ENCODE results near the gene SUMO2.

SUMO2 gene

DNA sequence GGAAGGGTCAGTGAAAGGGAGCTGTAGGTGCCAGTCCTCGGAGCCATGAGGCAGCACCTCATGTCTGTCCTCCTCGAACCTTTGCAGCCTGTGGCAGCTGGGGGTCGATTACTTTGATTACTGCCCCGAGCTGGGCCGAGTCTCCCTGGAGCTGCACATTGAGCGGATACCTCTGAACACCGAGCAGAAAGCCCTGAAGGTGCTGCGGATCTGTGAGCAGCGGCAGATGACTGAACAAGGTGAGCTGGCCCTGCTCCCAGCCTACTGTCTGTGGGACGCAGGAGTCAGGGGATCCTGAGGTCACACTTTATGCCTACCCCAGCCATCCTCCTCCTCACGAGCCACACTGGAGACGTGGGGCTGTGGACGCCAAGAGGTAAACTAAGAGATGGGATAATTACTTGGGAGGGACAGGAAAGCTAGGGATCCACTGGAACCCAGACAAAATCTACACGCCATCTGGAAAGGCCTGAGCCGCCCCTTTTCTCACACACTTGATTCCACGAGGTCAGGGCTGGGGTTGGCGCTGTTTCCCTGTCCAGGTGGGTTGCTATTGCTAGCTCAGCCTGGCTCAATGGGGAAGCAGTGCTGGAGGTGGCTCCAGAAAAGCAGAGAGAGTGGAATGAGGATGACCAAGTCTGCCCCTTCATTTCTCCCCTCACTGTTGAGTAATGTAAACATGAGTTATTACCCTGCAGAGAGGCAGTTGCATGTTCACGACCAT is 49.1 kb upstream of the SUMO2 start:
- no peak for TF ChIP-seq OSR1 (CRISPR knock-in tag; IDR thresholded peaks at IDR 0.05)
- no peak for TF ChIP-seq ISL1 (CRISPR knock-in tag; IDR thresholded peaks at IDR 0.05)
- TF ChIP-seq GLIS3 (CRISPR knock-in tag; IDR thresholded peaks at IDR 0.05), result no peak
- TF ChIP-seq PPARA (CRISPR knock-in tag; IDR thresholded peaks at IDR 0.05; ENCODE audit: borderline replicate concordance), result no peak
- no peak for TF ChIP-seq ZNF70 (CRISPR knock-in tag; IDR thresholded peaks at IDR 0.05)
- no peak for TF ChIP-seq ARNTL (CRISPR knock-in tag; IDR thresholded peaks at IDR 0.05; ENCODE audit: borderline replicate concordance, low read depth)
- TF ChIP-seq ZFP30 (CRISPR knock-in tag; IDR thresholded peaks at IDR 0.05), result no peak
- no peak for TF ChIP-seq ZNF8 (CRISPR knock-in tag; IDR thresholded peaks at IDR 0.05)
- TF ChIP-seq SNAI2 (CRISPR knock-in tag; IDR thresholded peaks at IDR 0.05), result no peak
- TF ChIP-seq, protein P1, sequence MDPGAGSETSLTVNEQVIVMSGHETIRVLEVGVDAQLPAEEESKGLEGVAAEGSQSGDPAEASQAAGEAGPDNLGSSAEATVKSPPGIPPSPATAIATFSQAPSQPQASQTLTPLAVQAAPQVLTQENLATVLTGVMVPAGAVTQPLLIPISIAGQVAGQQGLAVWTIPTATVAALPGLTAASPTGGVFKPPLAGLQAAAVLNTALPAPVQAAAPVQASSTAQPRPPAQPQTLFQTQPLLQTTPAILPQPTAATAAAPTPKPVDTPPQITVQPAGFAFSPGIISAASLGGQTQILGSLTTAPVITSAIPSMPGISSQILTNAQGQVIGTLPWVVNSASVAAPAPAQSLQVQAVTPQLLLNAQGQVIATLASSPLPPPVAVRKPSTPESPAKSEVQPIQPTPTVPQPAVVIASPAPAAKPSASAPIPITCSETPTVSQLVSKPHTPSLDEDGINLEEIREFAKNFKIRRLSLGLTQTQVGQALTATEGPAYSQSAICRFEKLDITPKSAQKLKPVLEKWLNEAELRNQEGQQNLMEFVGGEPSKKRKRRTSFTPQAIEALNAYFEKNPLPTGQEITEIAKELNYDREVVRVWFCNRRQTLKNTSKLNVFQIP (CRISPR knock-in tag; IDR thresholded peaks at IDR 0.05; ENCODE audit: borderline replicate concordance, low read depth), result no peak
- TF ChIP-seq ESRRG (CRISPR knock-in tag; IDR thresholded peaks at IDR 0.05), result no peak
- TF ChIP-seq, protein P2, sequence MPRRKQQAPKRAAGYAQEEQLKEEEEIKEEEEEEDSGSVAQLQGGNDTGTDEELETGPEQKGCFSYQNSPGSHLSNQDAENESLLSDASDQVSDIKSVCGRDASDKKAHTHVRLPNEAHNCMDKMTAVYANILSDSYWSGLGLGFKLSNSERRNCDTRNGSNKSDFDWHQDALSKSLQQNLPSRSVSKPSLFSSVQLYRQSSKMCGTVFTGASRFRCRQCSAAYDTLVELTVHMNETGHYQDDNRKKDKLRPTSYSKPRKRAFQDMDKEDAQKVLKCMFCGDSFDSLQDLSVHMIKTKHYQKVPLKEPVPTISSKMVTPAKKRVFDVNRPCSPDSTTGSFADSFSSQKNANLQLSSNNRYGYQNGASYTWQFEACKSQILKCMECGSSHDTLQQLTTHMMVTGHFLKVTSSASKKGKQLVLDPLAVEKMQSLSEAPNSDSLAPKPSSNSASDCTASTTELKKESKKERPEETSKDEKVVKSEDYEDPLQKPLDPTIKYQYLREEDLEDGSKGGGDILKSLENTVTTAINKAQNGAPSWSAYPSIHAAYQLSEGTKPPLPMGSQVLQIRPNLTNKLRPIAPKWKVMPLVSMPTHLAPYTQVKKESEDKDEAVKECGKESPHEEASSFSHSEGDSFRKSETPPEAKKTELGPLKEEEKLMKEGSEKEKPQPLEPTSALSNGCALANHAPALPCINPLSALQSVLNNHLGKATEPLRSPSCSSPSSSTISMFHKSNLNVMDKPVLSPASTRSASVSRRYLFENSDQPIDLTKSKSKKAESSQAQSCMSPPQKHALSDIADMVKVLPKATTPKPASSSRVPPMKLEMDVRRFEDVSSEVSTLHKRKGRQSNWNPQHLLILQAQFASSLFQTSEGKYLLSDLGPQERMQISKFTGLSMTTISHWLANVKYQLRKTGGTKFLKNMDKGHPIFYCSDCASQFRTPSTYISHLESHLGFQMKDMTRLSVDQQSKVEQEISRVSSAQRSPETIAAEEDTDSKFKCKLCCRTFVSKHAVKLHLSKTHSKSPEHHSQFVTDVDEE (CRISPR knock-in tag; IDR thresholded peaks at IDR 0.05), result no peak
- ATAC-seq, result no peak

DNA sequence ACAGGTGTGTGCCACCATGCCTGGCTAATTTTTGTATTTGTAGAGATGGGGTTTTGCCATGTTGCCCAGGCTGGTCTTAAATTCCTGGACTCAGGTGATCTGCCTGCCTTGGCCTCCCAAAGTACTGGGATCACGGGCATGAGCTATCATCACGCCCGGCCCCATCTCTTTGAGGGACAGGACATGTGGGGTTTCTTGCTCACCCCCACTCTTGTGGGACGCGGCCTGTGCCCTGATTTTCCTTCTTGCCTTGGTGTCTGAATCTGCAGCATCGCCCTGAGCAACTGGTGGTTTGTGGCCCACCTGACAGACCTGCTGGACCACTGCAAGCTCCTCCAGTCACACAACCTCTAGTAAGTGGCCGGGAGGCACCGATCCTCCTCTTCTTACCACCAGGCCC is 48.3 kb upstream of the SUMO2 start:
- no peak for ATAC-seq
- TF ChIP-seq, protein P1 (CRISPR knock-in tag; IDR thresholded peaks at IDR 0.05; ENCODE audit: borderline replicate concordance, low read depth), result no peak
- TF ChIP-seq ZFP30 (CRISPR knock-in tag; IDR thresholded peaks at IDR 0.05) (no peak), ZC3H10 (CRISPR knock-in tag; IDR thresholded peaks at IDR 0.05) (no peak), RARB (CRISPR knock-in tag; IDR thresholded peaks at IDR 0.05) (no peak), CSDC2 (CRISPR knock-in tag; IDR thresholded peaks at IDR 0.05) (no peak), ZNF70 (CRISPR knock-in tag; IDR thresholded peaks at IDR 0.05) (no peak), ZNF8 (CRISPR knock-in tag; IDR thresholded peaks at IDR 0.05) (no peak), ZNF565 (CRISPR knock-in tag; conservative IDR thresholded peaks at IDR 0.05; ENCODE audit: low read depth) (no peak), SNAI2 (CRISPR knock-in tag; IDR thresholded peaks at IDR 0.05) (no peak), TOX (CRISPR knock-in tag; IDR thresholded peaks at IDR 0.05; ENCODE audit: borderline replicate concordance) (no peak), GLIS3 (CRISPR knock-in tag; IDR thresholded peaks at IDR 0.05) (no peak)
- TF ChIP-seq, protein P3, sequence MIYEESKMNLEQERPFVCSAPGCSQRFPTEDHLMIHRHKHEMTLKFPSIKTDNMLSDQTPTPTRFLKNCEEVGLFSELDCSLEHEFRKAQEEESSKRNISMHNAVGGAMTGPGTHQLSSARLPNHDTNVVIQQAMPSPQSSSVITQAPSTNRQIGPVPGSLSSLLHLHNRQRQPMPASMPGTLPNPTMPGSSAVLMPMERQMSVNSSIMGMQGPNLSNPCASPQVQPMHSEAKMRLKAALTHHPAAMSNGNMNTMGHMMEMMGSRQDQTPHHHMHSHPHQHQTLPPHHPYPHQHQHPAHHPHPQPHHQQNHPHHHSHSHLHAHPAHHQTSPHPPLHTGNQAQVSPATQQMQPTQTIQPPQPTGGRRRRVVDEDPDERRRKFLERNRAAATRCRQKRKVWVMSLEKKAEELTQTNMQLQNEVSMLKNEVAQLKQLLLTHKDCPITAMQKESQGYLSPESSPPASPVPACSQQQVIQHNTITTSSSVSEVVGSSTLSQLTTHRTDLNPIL (CRISPR knock-in tag; IDR thresholded peaks at IDR 0.05; ENCODE audit: low read depth), result no peak
- TF ChIP-seq, protein P4, sequence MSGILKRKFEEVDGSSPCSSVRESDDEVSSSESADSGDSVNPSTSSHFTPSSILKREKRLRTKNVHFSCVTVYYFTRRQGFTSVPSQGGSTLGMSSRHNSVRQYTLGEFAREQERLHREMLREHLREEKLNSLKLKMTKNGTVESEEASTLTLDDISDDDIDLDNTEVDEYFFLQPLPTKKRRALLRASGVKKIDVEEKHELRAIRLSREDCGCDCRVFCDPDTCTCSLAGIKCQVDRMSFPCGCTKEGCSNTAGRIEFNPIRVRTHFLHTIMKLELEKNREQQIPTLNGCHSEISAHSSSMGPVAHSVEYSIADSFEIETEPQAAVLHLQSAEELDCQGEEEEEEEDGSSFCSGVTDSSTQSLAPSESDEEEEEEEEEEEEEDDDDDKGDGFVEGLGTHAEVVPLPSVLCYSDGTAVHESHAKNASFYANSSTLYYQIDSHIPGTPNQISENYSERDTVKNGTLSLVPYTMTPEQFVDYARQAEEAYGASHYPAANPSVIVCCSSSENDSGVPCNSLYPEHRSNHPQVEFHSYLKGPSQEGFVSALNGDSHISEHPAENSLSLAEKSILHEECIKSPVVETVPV (CRISPR knock-in tag; IDR thresholded peaks at IDR 0.05), result no peak
- TF ChIP-seq, protein P2 (CRISPR knock-in tag; IDR thresholded peaks at IDR 0.05), result no peak
- TF ChIP-seq, protein P5, sequence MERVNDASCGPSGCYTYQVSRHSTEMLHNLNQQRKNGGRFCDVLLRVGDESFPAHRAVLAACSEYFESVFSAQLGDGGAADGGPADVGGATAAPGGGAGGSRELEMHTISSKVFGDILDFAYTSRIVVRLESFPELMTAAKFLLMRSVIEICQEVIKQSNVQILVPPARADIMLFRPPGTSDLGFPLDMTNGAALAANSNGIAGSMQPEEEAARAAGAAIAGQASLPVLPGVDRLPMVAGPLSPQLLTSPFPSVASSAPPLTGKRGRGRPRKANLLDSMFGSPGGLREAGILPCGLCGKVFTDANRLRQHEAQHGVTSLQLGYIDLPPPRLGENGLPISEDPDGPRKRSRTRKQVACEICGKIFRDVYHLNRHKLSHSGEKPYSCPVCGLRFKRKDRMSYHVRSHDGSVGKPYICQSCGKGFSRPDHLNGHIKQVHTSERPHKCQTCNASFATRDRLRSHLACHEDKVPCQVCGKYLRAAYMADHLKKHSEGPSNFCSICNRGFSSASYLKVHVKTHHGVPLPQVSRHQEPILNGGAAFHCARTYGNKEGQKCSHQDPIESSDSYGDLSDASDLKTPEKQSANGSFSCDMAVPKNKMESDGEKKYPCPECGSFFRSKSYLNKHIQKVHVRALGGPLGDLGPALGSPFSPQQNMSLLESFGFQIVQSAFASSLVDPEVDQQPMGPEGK (CRISPR knock-in tag; IDR thresholded peaks at IDR 0.05; ENCODE audit: borderline replicate concordance), result no peak

Measured in SK-N-SH treated with all-trans-retinoic acid at 6 μM for 48 hours (cell line).